WI38 (cell line): ENCODE results near the gene N4BP3.
"Not testable (repeated sequence)": the region's sequence is repeated elsewhere in the genome, so short reads cannot be mapped to it uniquely, and the experiment has no call there.

Experiments
- H3K4me3 ChIP-seq: 2 replicates; pipeline ENCODE4 v1.5.1; 2011; ENCODE audit warnings: low read depth, mild to moderate bottlenecking, control low read depth, low read length
- CTCF ChIP-seq: IDR thresholded peaks from 2 replicates; pipeline ENCODE4 v1.5.1; 2012; ENCODE audit warnings: low read depth, mild to moderate bottlenecking, control low read depth, low read length

N4BP3 gene

GRCh38 chr5:178113141-178113787 is at the start of gene N4BP3:
N4BP3 (plus strand) TSS chr5:178113532; CDS start chr5:178119584, 6,052 bp downstream.
- H3K4me3 ChIP-seq = peak within 1 kb of the TSS; percentile 34
- no peak for TF ChIP-seq CTCF

- TF ChIP-seq CTCF = no peak
- no peak overlapping the region for H3K4me3 ChIP-seq
Measured at GRCh38 chr5:178067755-178068154, 45.6 kb upstream of the N4BP3 start.

- no peak overlapping the region for H3K4me3 ChIP-seq
- no peak for TF ChIP-seq CTCF
Measured at GRCh38 chr5:178068293-178068692, 45.0 kb upstream of the N4BP3 start.

GRCh38 chr5:178069909-178070308 is 43.4 kb upstream of the N4BP3 start:
- TF ChIP-seq CTCF = peak; percentile 41
- no peak overlapping the region for H3K4me3 ChIP-seq

GRCh38 chr5:178071108-178071507 is 42.2 kb upstream of the N4BP3 start:
- no peak for TF ChIP-seq CTCF
- H3K4me3 ChIP-seq = no peak overlapping the region

- no peak overlapping the region for H3K4me3 ChIP-seq
- TF ChIP-seq CTCF = no peak
Measured at GRCh38 chr5:178072749-178073148, 40.6 kb upstream of the N4BP3 start.

GRCh38 chr5:178074266-178074952 is 38.9 kb upstream of the N4BP3 start:
- no peak overlapping the region for H3K4me3 ChIP-seq
- no peak for TF ChIP-seq CTCF

GRCh38 chr5:178076965-178077364 is 36.4 kb upstream of the N4BP3 start:
- not testable (repeated sequence) for H3K4me3 ChIP-seq
